HCT116 (cell line): Measurements from ENCODE around the gene PRSS56. TPM values are rescaled to one million over a fixed set of nuclear protein-coding genes. Genes with fewer than 3 reads are reported as not detected.

Source experiments
- ATAC-seq: fragments of 200-7000 bp; cut with Tn5 transposase; 2 replicates; pipeline ENCODE4 v1.9.1; 2020; ENCODE audit warnings: mild to moderate bottlenecking, moderate library complexity
- BruUV-seq: library from RNA; stranded (reverse); fragments of 400-500 nt; replicated peaks from 2 replicates; lab custom pipeline; 2021; lab: Mats Ljungman, UMichigan
- CTCF ChIA-PET: fragments of 300-600 bp; sonication (Branson Sonifier 250); formaldehyde crosslinking; loops from one replicate; lab custom pipeline; 2021; ENCODE audit warnings: antibody characterized with exemption; lab: Charles Lee
- POLR2A ChIA-PET: fragments of 300-600, 350-600 bp; sonication (Branson Sonifier 250); formaldehyde crosslinking; loops from one replicate; lab custom pipeline; 2021; ENCODE audit warnings: antibody characterized with exemption; lab: Charles Lee
- RAD21 ChIA-PET, 2 experiments: fragments of 300-600 bp; sonication (Branson Sonifier 250); formaldehyde crosslinking; loops; one replicate each; lab custom pipeline; 2023; ENCODE audit warnings: low total read pairs in 2 of 2; ENCODE audit not compliant: uncharacterized antibody in 2 of 2, unreplicated experiment in 2 of 2, low non-redundant PET in 1 of 2; lab: Charles Lee
- DNase-seq: peaks from one replicate; pipeline ENCODE4 v3.0.0-alpha.2; 2010; ENCODE audit warnings: low read depth, low spot score
- H2AFZ ChIP-seq: fragments of 200-600 bp; shearing (Covaris generic), sonication (generic); 2 replicates; pipeline ENCODE4 v1.6.1; 2017; ENCODE audit warnings: low read depth, mixed run types, mixed read lengths, antibody characterized with exemption, low read length; ENCODE audit not compliant: poor library complexity, severe bottlenecking
- H3K27ac ChIP-seq: 2 replicates; pipeline ENCODE4 v1.5.1; 2012; ENCODE audit warnings: low read depth, low read length
- H3K27me3 ChIP-seq: fragments of 200-600 bp; sonication (generic); 2 replicates; pipeline ENCODE4 v1.6.1; 2016; ENCODE audit warnings: mixed run types, low read length, mixed read lengths; ENCODE audit not compliant: insufficient read depth
- H3K36me3 ChIP-seq, 2 experiments: fragments of 200-500 bp in 1 of 2; fragments of 200-600 bp in 1 of 2; sonication (Bioruptor generic) in 1 of 2; sonication (generic) in 1 of 2; 2 replicates each; pipeline versions ENCODE4 v1.5.1 to v1.6.1; 2014 to 2016; ENCODE audit warnings: low read length in 2 of 2, inconsistent platforms in 1 of 2, mixed read lengths in 1 of 2, mixed run types in 1 of 2; ENCODE audit not compliant: insufficient read depth in 2 of 2, control insufficient read depth in 1 of 2
- H3K4me1 ChIP-seq, 2 experiments: fragments of 200-600 bp in 1 of 2; sonication (generic) in 1 of 2; 2 replicates each; pipeline versions ENCODE4 v1.5.1 to v1.6.1; 2012 to 2017; ENCODE audit warnings: low read length in 2 of 2, inconsistent platforms in 1 of 2, mild to moderate bottlenecking in 1 of 2, mixed read lengths in 1 of 2, mixed run types in 1 of 2, moderate library complexity in 1 of 2; ENCODE audit not compliant: insufficient read depth in 2 of 2, control insufficient read depth in 1 of 2
- H3K4me2 ChIP-seq: fragments of 200-600 bp; sonication (generic); 2 replicates; pipeline ENCODE4 v1.6.1; 2017; ENCODE audit warnings: mixed run types, low read length, mixed read lengths
- H3K4me3 ChIP-seq, 2 experiments: fragments of 200-600 bp in 1 of 2; sonication (generic) in 1 of 2; replicated peaks in 1 of 2; 2 replicates each; pipeline ENCODE4 v1.5.1; 2011 to 2016; ENCODE audit warnings: low read length in 2 of 2, control low read depth in 1 of 2, low read depth in 1 of 2, mild to moderate bottlenecking in 1 of 2, mixed read lengths in 1 of 2, mixed run types in 1 of 2
- H3K79me2 ChIP-seq: fragments of 200-600 bp; sonication (generic); 2 replicates; pipeline ENCODE4 v1.6.1; 2017; ENCODE audit warnings: mild to moderate bottlenecking, mixed run types, low read length, moderate library complexity, mixed read lengths; ENCODE audit not compliant: insufficient read depth
- H3K9ac ChIP-seq: fragments of 200-600 bp; sonication (generic); 2 replicates; pipeline ENCODE4 v1.6.1; 2016; ENCODE audit warnings: low read length, mixed read lengths
- H3K9me2 ChIP-seq: fragments of 200-600 bp; sonication (generic), shearing (Covaris generic); 2 replicates; pipeline ENCODE4 v1.6.1; 2017; ENCODE audit warnings: mixed run types, mild to moderate bottlenecking, moderate library complexity; ENCODE audit not compliant: insufficient read depth
- H3K9me3 ChIP-seq, 2 experiments: fragments of 200-500 bp in 1 of 2; fragments of 200-600 bp in 1 of 2; sonication (Bioruptor generic) in 1 of 2; sonication (generic) in 1 of 2; 2 replicates each; pipeline ENCODE4 v1.6.1; 2014 to 2017; ENCODE audit warnings: low read length in 2 of 2, mixed read lengths in 2 of 2, inconsistent platforms in 1 of 2, low read depth in 1 of 2, mild to moderate bottlenecking in 1 of 2, mixed run types in 1 of 2, moderate library complexity in 1 of 2; ENCODE audit not compliant: control insufficient read depth in 1 of 2, insufficient read depth in 1 of 2
- H4K20me1 ChIP-seq: fragments of 200-600 bp; sonication (generic), shearing (Covaris generic); 2 replicates; pipeline ENCODE4 v1.6.1; 2017; ENCODE audit warnings: mixed run types, mild to moderate bottlenecking, moderate library complexity; ENCODE audit not compliant: insufficient read depth
- CBX3 ChIP-seq: IDR thresholded peaks from 2 replicates; pipeline ENCODE4 v1.6.1; 2012; ENCODE audit warnings: low read depth
- EZH2 ChIP-seq: fragments of 200-600 bp; sonication (generic); IDR thresholded peaks from 2 replicates; pipeline ENCODE4 v1.6.1; 2017; ENCODE audit warnings: antibody characterized with exemption, mixed run types
- JUND ChIP-seq: IDR thresholded peaks from 2 replicates; pipeline ENCODE4 v1.6.1; 2012
- RAD21 ChIP-seq: IDR thresholded peaks from 2 replicates; pipeline ENCODE4 v1.6.1; 2012; ENCODE audit warnings: low read depth, mild to moderate bottlenecking
- intact Hi-C: fragments of 100-400 bp; cut with micrococcal nuclease; formaldehyde crosslinking; loops from 2 replicates; pipeline ENCODE4 v1.10.0; 2022
- total RNA-seq: library from RNA; stranded (reverse); gene quantifications from one replicate; pipeline ENCODE4 v1.2.1, GENCODE V29; 2021; ENCODE audit not compliant: unreplicated experiment
- TF ChIP-seq, protein P1 (sequence below), 3 experiments: fragments of 200-600 bp in 1 of 3; sonication (generic) in 1 of 3; IDR thresholded peaks in 2 of 3; conservative IDR thresholded peaks in 1 of 3; 2 replicates each; pipeline ENCODE4 v1.5.1; 2012 to 2017; ENCODE audit warnings: low read depth in 2 of 3, low read length in 2 of 3, antibody characterized with exemption in 1 of 3, borderline replicate concordance in 1 of 3, control low read depth in 1 of 3, mild to moderate bottlenecking in 1 of 3, mixed read lengths in 1 of 3, mixed run types in 1 of 3, moderate library complexity in 1 of 3; ENCODE audit not compliant: insufficient read depth in 1 of 3

The PRSS56 gene
- total RNA-seq, 1 experiment from 2014 or later: not detected

DNA sequence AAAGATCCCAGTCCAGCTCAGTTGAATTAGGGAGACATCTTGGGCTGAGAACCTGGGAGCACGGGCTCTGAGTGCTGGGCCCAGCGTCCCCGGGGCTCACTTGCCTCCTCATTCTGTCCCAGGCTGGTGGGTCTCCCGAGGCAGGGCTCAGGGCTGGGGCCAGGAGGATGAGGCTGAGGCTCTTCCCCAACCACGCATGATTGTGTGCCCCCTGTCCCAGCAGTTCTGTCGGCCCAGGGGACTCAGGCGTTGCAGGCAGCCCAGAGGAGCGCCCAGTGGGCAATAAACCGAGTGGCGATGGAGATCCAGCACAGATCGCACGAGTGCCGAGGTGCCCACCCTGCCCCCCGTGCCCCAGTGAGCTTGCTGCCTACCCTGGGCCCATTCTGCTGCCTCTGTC lies 910 bp downstream of the PRSS56 start (continued):
- no peak for TF ChIP-seq EZH2
- TF ChIP-seq JUND: no peak

DNA sequence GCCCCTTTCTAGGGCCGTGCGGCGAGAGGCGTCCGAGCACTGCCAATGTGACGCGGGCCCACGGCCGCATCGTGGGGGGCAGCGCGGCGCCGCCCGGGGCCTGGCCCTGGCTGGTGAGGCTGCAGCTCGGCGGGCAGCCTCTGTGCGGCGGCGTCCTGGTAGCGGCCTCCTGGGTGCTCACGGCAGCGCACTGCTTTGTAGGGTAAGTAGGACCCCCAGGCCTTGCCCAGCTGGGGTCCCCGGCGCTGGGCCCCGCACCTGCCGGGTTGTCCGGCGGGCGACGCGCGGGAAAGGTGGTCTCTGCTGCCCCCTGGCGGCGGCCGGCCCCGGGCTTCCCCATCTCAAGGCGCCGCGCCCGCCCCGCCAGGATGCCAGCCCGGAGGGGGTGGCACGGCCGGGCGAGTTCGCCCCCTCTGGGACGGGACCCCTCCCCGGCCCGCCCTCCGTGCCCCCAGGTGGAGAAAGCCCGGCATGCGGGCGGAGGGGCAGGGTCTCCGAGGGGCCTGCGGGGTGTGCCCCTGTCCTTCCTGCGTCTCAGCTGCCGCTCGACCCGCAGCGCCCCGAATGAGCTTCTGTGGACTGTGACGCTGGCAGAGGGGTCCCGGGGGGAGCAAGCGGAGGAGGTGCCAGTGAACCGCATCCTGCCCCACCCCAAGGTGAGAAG lies 1.9 kb downstream of the PRSS56 start:
- Histone ChIP-seq H3K4me3 (no peak overlapping the region), H2AFZ (no peak overlapping the region), H3K36me3 (no peaks in the 10 kb centered on the region), H3K27ac (no peak overlapping the region), H3K9ac (no peak overlapping the region), H3K79me2 (no peaks in the 10 kb centered on the region), H3K27me3 (no peaks in the 10 kb centered on the region), H3K9me3 (no peaks in the 10 kb centered on the region), H3K9me2 (no peaks in the 10 kb centered on the region), H3K4me1 (peaks cover 0 to 6% of the 10 kb centered on the region in 2 experiments; a peak in 1 of 4 replicates), H4K20me1 (no peaks in the 10 kb centered on the region), H3K4me2 (peak overlapping the region; percentile 32; the same call in 1 of the 2 replicates)
- peak; percentile 86 for ATAC-seq
- ChIA-PET RAD21 (interaction anchor here in 1 of 2 experiments (0.7 kb wide), 1 partner anchor 75 kb away, joined by 3 read pairs; no protein-coding TSS in a partner anchor), POLR2A (no interaction called here), CTCF (interaction anchor here (0.7 to 1.0 kb wide), 2 partner anchors 75 to 78 kb away, joined by 3 to 5 read pairs; no protein-coding TSS in a partner anchor)
- TF ChIP-seq, protein P1, sequence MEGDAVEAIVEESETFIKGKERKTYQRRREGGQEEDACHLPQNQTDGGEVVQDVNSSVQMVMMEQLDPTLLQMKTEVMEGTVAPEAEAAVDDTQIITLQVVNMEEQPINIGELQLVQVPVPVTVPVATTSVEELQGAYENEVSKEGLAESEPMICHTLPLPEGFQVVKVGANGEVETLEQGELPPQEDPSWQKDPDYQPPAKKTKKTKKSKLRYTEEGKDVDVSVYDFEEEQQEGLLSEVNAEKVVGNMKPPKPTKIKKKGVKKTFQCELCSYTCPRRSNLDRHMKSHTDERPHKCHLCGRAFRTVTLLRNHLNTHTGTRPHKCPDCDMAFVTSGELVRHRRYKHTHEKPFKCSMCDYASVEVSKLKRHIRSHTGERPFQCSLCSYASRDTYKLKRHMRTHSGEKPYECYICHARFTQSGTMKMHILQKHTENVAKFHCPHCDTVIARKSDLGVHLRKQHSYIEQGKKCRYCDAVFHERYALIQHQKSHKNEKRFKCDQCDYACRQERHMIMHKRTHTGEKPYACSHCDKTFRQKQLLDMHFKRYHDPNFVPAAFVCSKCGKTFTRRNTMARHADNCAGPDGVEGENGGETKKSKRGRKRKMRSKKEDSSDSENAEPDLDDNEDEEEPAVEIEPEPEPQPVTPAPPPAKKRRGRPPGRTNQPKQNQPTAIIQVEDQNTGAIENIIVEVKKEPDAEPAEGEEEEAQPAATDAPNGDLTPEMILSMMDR (IDR thresholded peaks at IDR 0.05 in 2 of 3, conservative IDR thresholded peaks at IDR 0.05 in 1 of 3; ENCODE audit: borderline replicate concordance in 1 of 3, insufficient read depth in 1 of 3, low read depth in 2 of 3, low read length in 2 of 3): peak; percentile 53 to 66 (median 63); a peak in 5 of 6 replicates
- TF ChIP-seq RAD21 (peak; percentile 87), CBX3 (no peak)
- no peak for DNase-seq
- intact Hi-C loops: loop anchor here (1.0 to 10.0 kb wide), 2 partner anchors 78 to 177 kb away; no protein-coding TSS in a partner anchor
- BruUV-seq: no TSS peak
